HTR-8/SVneo (cell line): Measurements from ENCODE around the gene ZNF619.
A peak's percentile ranks its signal among the peaks of the same experiment; 100 is the strongest.
"Not testable (repeated sequence)": the region's sequence is repeated elsewhere in the genome, so short reads cannot be mapped to it uniquely, and the experiment has no call there.

Source experiments
- DNase-seq: peaks from one replicate; pipeline ENCODE4 v3.0.0; 2011; ENCODE audit warnings: low spot score, mixed read lengths; ENCODE audit not compliant: insufficient read length
- FAIRE-seq: peaks from 2 replicates; lab custom pipeline; 2011; peaks lifted over from hg19 to GRCh38; lab: Jason Lieb, UNC

The ZNF619 gene

DNA sequence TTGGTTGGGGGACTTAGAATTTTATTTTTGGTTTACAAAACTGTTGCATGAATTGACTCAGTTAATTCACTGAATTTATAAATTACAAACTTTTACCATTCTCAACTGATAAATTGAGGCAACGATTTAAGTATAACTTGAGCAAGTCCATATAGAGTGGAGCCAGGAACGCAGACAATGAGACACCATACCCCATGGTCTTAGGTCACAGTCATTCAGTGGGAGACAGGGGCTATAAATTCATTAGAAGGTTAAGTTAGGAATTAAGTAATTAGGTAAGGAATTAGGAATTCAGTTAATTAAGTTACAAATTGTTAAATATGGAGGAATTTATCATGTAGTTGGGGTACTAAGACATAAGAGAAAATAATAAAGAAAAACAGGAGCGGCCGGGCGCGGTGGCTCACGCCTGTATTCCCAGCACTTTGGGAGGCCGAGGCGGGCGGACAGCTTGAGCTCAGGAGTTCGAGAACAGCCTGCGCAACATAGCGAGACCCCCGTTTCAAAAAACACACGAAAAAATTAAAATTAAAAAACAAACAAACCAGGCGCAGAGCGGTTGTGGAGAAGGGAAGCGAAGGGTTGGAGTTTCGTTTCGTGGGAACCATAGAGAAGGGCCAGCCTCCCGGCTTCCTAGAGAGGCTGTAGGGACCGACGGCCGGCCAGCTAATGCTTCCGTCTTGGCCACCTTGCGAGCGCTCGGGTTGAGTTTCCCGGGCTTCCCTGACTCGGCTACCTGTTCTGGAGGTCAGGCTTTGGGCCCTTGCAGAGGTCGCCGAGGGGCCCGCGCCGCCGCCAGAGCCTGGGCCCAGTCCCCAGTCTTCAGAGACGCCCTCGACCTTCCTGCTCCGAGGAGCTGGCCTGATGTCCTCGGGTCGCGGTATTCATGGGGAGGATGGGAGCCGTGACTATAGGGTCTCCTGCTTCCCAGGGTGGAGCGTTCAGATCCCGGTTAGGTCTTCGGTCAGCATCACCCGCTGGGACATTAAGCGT lies at the start of gene ZNF619:
Gene ZNF619 (plus strand): TSS at position 645 of the 993 bp plus-strand sequence. CDS start 858 bp downstream, outside the sequence.
- DNase-seq (peak; percentile 64), FAIRE-seq (no peak)

- FAIRE-seq (no peak), DNase-seq (no peak)
Measured at GRCh38 chr3:40432793-40433192, 44.1 kb upstream of the ZNF619 start.

DNA sequence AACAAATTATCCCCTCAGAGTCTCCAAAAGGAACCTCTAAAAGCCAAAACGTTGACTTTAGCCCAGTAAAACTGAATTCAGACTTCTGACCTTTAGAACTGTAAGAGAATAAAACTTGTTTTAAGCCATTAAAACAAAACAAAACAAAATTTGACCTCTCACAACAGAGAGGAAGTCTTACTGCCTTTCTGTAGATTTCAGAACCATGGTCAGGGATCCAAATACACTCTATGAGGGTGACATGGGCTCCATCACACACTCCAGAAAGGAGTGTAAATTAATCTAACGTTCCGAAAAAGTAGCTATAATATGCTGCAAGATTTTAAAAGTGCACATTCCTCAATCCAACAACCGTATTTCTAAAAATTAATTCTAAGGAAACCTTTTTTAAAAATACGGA lies 39.0 kb upstream of the ZNF619 start:
- FAIRE-seq, result no peak
- no peak for DNase-seq

- no peak for FAIRE-seq
- DNase-seq, result no peak
Measured at GRCh38 chr3:40445062-40445461, 31.9 kb upstream of the ZNF619 start.

DNA sequence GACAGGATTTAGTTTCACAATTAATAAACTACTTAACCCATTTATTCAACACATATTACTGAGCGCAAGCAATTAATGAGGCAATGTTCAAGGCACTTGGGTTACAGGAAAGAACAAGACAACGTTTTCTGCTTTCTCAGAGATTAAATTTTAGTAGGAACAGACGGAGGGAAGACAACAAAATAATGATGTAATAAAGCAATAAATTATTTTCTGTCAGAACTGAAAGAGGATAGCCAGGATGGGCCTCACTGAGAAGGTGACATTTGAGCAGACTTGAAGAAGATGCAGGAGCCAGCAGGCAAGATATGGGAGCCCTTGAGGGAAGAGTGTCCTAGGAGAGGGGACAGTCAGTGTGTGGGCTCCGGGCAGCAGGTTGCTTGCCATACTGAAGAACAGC lies 31.0 kb upstream of the ZNF619 start:
- no peak for DNase-seq
- no peak for FAIRE-seq

DNA sequence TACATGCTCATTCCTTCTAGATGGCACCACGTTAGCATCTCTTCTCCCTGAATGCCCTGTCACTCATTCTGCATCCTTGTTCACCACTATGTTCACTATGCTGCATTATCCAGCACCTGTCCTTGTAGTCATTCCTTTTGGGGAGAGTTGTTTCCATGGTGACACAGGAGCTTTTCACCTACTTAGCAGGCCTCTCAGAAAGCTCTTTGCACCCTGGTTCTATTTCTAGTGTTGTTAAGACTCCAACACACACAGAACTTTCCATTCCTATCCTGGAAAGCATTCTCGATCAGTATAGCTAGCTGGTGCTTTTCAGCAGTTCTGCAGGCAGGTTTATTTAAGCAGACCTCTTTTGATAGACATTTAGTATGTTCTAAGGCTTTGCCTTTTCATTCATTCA lies 26.5 kb upstream of the ZNF619 start:
- no peak for FAIRE-seq
- DNase-seq, result no peak

GRCh38 chr3:40451551-40451950 lies 25.4 kb upstream of the ZNF619 start:
- FAIRE-seq (no peak), DNase-seq (no peak)

- DNase-seq (no peak), FAIRE-seq (no peak)
Measured at GRCh38 chr3:40452057-40452456, 24.9 kb upstream of the ZNF619 start.

DNA sequence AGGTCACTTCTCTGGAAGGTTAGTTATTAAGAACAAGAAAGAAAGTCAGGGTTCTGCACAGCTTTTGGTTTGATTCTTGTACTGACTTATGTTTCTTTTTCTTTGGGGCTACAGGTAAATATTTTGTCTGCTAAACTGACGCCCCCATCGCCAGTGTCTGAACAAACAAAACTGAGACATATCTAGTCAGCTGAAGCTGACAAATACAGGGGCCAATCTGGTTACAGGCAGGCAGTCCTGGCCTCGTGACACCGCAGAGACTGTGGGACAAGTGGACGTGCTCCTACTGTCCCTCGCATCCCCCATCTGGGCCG lies 24.4 kb upstream of the ZNF619 start:
- FAIRE-seq (no peak), DNase-seq (no peak)

DNA sequence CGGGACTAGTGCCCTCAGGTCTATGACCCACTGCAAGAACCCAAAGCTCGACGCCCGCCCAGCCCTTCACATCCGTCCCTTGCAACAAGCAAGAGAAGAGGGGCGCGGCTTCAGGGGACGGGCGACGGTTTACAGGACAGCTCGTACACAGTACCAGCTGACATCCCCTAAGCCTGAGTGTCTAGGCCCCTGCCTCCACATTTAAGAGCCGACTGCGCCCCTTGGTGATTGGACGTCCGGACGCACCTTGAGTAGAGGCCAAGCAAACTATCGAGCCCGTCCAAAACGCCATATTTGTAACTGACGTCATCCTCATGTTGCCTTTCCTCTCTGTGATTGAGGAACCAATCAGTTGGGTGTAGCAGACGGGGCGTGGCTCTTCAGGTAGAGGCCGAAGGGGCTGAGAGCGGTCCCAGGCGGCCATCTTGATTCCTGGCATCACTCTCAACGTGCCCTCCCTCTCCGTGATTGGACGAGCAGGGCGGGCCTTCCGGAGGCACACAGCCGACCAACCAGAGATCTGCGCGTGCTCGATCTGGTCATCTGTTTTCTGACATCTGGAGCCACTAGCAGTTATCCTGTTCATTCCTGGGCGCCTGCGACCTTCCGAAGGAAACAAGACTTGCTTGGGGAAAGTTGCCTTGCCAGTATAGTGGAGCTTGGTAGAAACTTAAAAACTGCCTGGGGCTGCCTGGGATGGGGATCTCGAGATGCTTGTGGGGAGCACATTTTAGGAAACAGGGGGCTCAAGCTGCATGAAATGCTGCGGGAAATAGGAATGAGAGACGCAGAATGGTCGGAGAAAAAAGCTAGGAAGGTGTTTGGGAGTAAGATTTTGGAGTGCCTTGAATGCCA lies 23.8 kb upstream of the ZNF619 start:
- peak; percentile 90 for FAIRE-seq
- DNase-seq, result peak; percentile 96

DNA sequence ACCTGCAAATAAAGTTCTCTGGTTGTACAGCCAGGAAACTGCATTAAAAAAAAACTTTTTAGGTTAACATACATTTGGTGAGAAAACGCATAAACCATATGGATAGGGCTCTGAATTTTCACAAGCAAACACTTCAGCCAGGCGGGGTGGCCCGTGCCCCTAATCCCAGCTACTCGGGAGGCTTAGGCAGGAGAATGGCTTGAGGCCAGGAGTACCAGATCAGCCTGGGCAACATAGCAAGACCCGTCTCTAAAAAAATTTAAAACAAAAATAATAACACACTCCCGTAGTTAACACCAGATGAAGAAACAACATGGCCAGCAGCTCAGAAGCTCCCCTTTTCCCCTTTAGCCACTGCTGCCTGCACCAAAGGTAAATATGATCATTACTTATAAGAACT lies 23.0 kb upstream of the ZNF619 start:
- FAIRE-seq, result no peak
- no peak for DNase-seq

DNA sequence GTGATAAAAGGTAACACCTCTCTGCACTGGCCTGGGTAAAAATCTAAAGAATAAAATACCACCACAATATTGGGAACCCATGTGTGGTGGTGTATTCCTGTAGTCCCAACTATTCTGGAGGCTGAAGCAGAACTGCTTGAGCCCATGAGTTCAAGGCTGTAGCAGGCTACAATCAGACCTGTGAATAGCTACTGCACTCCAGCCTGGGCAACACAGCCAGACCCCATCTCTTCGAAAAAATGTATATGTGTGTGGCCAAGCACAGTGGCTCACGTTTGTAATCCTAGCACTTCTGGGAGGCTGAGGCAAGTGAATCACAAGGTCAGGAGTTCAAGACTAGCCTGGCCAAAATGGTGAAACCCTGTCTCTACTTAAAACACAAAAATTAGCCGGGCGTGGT lies 21.6 kb upstream of the ZNF619 start:
- DNase-seq (no peak), FAIRE-seq (no peak)

GRCh38 chr3:40456279-40456939 lies 20.5 kb upstream of the ZNF619 start:
- DNase-seq, result no peak
- FAIRE-seq, result no peak

DNA sequence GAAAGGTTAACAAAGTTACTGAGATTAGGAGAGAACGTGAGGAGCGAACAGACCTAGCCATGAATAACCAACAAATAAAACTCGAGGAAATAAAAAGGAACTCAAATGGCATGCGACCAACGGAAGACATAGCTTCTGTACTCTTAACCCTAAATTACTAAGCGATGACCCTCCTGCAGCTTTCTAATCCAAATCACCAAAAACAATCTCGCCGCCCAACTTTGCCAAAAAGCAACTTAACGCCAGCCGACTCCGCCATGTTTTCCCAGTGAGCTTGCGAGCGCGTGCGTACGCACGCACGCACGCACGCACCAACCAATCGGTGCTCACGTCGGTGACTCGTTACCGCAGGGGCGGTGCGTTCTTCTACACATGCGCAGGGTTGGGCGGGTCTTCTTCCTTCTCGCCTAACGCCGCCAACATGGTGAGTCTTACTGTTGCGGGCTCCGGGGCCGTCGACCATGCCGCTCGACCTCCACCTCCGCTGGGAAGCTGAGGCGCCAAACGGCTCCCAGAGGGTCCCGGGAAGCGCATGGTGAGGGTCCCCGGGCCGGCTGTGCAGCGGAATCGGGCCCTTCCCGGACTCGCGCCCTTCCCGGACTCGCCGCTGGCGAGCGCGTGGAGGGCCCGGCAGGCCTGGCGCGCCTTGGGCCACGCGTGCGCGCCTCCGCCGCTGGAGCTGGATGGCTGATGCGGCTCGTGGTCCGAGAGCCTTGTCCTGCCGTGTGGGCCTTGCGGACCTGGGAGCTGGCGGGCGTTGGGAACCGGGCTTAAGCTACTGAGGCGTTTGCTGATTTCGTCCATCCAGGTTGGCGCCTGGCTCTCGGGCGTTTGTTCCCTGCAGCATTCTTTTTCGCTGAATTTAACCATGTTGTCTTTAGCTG lies 19.7 kb upstream of the ZNF619 start, which contains the start of gene RPL14:
Gene RPL14 (plus strand): TSS at position 400 of the 884 bp plus-strand sequence. CDS start 133 bp downstream, at position 533.
- DNase-seq (peak; percentile 92), FAIRE-seq (peak; percentile 80)

- no peak for FAIRE-seq
Measured at GRCh38 chr3:40458473-40458872, 18.4 kb upstream of the ZNF619 start.

DNA sequence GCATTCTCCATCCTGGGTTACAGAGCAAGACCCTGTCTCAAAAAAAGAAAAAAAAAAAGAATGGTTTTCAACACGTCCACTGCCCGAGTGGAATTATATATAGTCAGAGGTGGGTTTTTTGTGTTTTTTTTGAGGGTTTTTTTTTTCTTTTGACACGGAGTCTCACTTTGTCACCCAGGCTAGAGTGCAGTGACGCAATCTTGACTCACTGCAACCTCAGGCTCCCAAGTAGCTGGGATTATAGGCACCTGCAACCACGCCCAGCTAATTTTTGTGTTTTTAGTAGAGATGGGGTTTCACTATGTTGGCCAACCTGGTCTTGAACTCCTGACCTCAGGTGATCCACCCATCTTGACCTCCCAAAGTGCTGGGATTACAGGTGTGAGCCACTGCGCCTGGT lies 16.4 kb upstream of the ZNF619 start:
- FAIRE-seq, result not testable (repeated sequence)

More at GRCh38 chr3:40458473-40458872, 18.4 kb upstream of the ZNF619 start:
- no peak for DNase-seq

GRCh38 chr3:40461161-40461560 lies 15.8 kb upstream of the ZNF619 start:
- no peak for FAIRE-seq
- no peak for DNase-seq

More for the DNA sequence above, 16.4 kb upstream of the ZNF619 start:
- not testable (repeated sequence) for DNase-seq

DNA sequence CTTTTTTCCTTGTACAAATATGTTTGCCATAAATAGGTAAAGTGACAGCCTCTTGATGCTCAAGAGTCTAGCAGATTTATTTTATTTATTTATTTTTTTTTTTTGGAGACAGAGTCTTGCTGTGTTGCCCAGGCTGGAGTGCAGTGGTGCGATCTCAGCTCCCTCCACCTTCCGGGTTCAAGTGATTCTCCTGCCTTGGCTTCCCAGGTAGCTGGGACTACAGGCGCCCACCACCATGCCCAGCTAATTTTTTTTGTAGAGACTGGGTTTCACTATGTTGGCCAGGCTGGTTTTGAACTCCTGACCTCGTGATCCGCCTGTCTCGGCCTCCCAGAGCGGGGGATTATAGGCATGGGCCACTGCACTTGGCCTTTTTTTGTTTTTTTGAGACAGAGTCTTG lies 14.1 kb upstream of the ZNF619 start:
- not testable (repeated sequence) for FAIRE-seq, DNase-seq

DNA sequence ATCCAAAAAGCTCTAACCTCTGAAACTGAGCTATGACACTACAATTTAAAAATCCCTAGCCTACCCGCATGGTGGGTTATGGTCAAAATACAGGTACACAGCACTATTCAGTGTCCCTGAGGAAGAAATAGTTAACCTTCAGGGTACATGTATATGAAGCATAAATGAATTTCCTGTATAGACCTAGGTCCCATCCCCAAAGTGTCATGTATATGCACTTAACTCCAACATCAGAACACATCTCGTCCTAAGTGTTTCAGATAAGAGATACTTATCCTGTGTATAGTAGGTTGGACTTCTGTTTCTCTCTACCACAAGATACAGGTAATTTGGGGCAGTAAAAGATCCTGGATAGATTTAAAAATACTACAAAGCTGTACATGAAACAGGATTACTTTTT lies 13.3 kb upstream of the ZNF619 start:
- FAIRE-seq (no peak), DNase-seq (no peak)
